NB4 (cell line): ENCODE data around the gene NELL1.

Experiments used
- CTCF ChIP-seq: IDR thresholded peaks from one replicate; pipeline ENCODE4 v1.5.1; 2012; ENCODE audit warnings: low read depth, low read length
- MYC ChIP-seq: IDR thresholded peaks from 2 replicates; pipeline ENCODE4 v1.6.1; 2011; ENCODE audit warnings: low read depth, low read length
- POLR2A ChIP-seq: IDR thresholded peaks from 2 replicates; pipeline ENCODE4 v1.6.1; 2011; ENCODE audit warnings: mild to moderate bottlenecking; ENCODE audit not compliant: insufficient read length; ENCODE audit errors: extremely low read depth
- TF ChIP-seq, protein P1 (sequence below): IDR thresholded peaks from 2 replicates; pipeline ENCODE4 v1.6.1; 2011; ENCODE audit warnings: low read depth, low read length

- TF ChIP-seq POLR2A: no peak
- TF ChIP-seq CTCF: no peak
- TF ChIP-seq, protein P1, sequence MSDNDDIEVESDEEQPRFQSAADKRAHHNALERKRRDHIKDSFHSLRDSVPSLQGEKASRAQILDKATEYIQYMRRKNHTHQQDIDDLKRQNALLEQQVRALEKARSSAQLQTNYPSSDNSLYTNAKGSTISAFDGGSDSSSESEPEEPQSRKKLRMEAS: no peak
- no peak for TF ChIP-seq MYC
These were observed 802.9 kb downstream of the NELL1 start for GRCh38 chr11:21472261-21472660.
